ENCODE results near the gene TMF1.
A peak's percentile ranks its signal among the peaks of the same experiment; 100 is the strongest.

Gene TMF1

DNA sequence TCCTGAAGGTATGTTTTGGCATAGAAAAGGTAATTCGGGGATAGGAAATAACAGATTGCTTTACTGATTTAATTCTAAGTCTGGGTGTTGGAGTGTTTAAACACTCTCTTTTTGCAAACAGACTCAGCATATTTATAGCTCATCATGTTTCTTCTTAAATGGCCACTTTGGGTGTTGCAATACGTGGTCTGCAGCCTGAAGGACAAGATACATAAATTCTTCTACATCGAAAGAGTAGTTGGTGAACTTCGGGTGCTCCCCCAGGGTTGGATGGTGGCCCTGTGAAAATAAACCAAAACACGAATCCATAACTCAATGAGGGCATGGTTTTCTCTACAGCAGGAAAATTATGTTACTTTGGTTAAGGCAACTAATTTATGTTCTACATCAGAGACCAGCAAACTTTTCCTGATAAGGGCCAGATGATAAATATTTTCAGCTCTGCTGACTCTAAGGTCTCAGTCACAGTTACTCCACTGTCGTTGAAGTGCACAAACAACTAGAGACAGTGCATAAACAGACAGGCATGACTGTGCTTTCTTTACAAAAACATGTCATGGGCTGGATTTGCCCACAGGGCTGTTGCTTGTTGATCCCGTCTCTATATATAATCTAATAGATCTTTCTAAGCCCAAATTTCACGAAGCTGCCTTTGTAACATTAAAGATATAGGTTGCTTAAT lies 74.5 kb downstream of the TMF1 start:
- no peak for DNase-seq (ENCODE audit: low read depth in 2 of 2)

DNA sequence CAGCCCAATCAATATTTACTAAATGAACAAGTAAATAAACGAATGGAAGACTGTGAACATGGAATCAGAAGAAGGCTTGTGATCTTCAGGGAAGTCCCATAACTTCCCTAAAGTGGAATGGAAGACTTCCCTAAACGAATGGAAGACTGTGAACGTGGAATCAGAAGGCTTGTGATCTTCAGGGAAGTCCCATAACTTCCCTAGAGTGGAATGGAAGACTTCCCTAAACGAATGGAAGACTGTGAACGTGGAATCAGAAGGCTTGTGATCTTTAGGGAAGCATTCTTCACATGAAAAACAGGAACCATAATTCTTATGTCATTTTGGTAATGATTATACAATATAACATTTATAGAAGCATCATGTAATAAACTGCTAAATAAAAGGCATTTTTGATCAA lies 77.4 kb downstream of the TMF1 start:
- no peak for DNase-seq (ENCODE audit: low read depth in 2 of 2)

DNA sequence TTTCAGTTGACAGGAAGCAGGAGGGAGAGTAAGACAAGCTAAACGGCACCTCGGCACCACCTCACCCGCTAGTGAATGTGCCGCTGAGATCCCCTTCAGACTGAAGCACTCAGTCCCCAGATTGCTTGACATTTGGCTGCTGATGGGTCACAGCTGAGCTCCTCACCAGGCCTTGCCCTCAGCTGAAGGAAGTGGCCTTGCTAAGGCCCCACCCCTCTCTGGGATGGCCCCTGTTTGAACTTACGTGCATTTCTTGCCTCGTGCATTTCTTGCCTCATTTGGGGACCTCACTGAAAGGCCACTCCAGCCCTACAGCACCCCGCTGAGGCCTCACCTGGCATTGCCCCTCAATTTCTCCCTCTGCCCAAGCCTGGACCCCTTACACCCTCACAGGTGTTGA lies 78.5 kb downstream of the TMF1 start:
- DNase-seq (ENCODE audit: low read depth in 2 of 2) = no peak

DNA sequence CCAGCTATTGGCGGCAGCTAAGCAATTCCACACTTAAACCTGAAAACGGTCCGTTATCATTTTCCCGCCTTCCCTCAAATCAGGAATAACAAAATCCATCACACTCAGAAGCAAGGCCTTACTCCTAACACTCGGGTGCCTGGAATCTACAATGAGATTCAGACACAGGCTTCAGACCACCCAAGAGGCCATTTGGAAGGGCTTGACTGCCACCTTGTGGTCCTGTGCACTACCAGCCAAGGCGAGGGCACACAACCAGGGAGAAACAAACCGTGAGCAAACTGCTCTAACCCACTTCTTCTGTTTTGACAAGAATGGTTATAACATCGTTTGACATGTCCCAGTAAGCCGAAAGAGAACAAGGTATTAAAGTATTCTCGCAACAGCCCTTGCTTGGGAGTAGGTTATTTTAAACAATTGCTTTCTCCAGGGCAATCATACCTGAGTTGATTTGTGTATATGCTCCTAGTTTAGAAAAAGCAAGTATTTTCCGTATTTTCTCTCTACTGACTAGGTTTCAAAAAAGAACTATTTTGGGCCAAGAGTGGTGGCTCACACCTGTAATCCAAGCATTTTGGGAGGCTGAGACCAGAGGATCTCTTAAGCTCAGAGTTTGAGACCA lies 79.7 kb downstream of the TMF1 start:
- peak; percentile 12 to 31 for DNase-seq (ENCODE audit: low read depth in 2 of 2)

Measured in stimulated activated CD4-positive, alpha-beta T cell treated with anti-CD3 and anti-CD28 coated beads, Interleukin-15, amount 100 ng/mL, for 48 hours (primary cell).